Activated T-helper 17 cell treated with anti-CD3 and anti-CD28 coated beads, Interleukin-2, amount 50 U/mL, for 72 hours (primary cell): ENCODE data around the gene CHL1. TPM values are rescaled to one million over a fixed set of nuclear protein-coding genes. Genes with fewer than 3 reads are reported as not detected.
"Not testable (repeated sequence)": the region's sequence is repeated elsewhere in the genome, so short reads cannot be mapped to it uniquely, and the experiment has no call there.

ENCODE experiments used
- ATAC-seq: fragments of 150-1000 bp; cut with Tn5 transposase; replicated peaks from 2 replicates; pipeline ENCODE4 v1.10.0; 2021; ENCODE audit warnings: mild to moderate bottlenecking, moderate library complexity
- H3K27ac Mint-ChIP-seq: one replicate; pipeline ENCODE4 v1.8.0; 2022; ENCODE audit warnings: mixed read lengths
- H3K27me3 Mint-ChIP-seq: one replicate; pipeline ENCODE4 v1.8.0; 2022; ENCODE audit warnings: mixed read lengths
- H3K36me3 Mint-ChIP-seq: one replicate; pipeline ENCODE4 v1.8.0; 2022; ENCODE audit warnings: low read depth, mild to moderate bottlenecking, mixed read lengths
- H3K4me1 Mint-ChIP-seq: one replicate; pipeline ENCODE4 v1.8.0; 2022; ENCODE audit warnings: mixed read lengths
- H3K4me3 Mint-ChIP-seq: one replicate; pipeline ENCODE4 v1.8.0; 2022; ENCODE audit warnings: mild to moderate bottlenecking, mixed read lengths
- H3K9me3 Mint-ChIP-seq: one replicate; pipeline ENCODE4 v1.8.0; 2022; ENCODE audit warnings: mixed read lengths
- total RNA-seq, 2 donors: library from RNA; stranded (reverse); gene quantifications; one replicate each; pipeline ENCODE4 v1.2.3, GENCODE V29; 2022

CHL1 gene
- total RNA-seq, 2 donors from 2014 or later = not detected

DNA sequence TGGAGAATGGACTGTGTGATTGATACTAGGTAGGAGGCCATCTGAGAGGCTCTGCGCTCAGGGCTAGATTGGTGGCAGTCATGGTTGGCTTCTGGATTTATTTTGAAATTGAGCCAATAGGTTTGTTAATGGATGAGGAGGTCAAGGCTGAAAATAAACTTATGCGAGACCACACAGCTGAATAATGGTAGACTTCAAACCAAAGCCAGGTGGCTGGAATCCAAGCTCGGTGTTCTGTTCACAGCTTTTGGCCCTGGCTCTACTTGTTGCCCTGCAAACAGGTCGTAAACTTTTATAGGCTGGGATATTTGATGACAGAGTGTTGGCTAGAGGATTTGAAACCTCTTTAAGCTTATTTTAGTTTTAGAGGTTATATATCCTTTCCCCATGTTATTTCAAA, 160.4 kb downstream of the CHL1 start:
- H3K27ac Mint-ChIP-seq = no peak overlapping the region
- H3K9me3 Mint-ChIP-seq = no peaks in the 10 kb centered on the region
- H3K36me3 Mint-ChIP-seq = no peaks in the 10 kb centered on the region
- no peak overlapping the region for H3K4me3 Mint-ChIP-seq
- H3K4me1 Mint-ChIP-seq = peaks cover 3% of the 10 kb centered on the region
- H3K27me3 Mint-ChIP-seq = no peaks in the 10 kb centered on the region
- ATAC-seq = no peak

DNA sequence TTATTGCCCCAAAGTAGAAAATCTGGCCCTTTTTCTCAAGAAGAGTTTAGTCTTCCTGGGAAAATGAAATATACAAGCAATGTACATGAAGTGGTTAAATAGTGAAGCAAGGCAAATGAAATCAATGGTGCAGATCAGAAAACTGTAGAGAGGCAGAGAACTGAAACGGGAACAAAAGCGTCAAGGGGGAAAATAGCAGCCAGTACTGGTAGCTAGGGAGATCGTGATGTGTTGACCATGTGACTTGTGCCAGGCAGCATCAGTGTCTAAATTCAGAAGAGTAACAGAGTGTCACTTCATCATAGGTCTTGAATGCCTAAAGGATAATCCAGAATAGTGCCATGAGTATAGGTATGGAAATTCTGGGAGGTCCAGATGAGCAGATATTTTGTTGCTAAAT, 163.1 kb downstream of the CHL1 start:
- Mint-ChIP-seq H3K27ac (no peak overlapping the region), H3K4me1 (no peaks in the 10 kb centered on the region), H3K36me3 (no peaks in the 10 kb centered on the region), H3K9me3 (peaks cover 4% of the 10 kb centered on the region), H3K27me3 (no peaks in the 10 kb centered on the region), H3K4me3 (no peak overlapping the region)
- ATAC-seq = no peak

DNA sequence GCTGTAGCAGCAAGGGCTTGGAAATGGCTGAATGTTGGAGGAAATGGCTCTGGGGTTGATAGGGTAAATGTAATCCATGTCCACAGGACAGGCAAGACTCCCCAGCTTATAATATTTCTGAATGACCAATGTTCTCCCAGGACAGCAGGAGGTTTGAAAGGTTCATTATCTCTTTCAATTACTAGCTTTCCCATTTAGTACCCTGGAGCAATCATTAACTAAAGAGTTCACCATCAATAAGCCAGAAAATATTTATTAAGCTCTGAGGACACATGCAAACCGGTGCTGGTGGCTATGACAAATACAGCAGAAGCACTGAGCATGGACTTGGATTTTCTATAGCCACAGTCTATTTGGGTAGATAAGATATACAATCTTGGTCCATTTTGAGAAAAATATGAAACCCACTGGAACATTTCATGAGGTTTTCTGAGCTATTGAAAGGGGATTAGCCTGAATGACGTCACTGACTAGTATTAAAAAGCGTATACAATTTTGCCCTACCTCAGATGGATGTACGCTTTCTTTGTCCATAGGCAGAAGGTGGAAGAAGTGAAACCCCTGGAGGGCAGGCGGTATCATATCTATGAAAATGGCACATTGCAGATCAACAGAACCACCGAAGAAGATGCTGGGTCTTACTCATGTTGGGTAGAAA, 166.2 kb downstream of the CHL1 start:
- Mint-ChIP-seq H3K27ac (no peak overlapping the region), H3K4me3 (no peak overlapping the region), H3K4me1 (no peaks in the 10 kb centered on the region), H3K36me3 (no peaks in the 10 kb centered on the region), H3K9me3 (peaks cover 10% of the 10 kb centered on the region), H3K27me3 (no peaks in the 10 kb centered on the region)
- ATAC-seq = no peak

DNA sequence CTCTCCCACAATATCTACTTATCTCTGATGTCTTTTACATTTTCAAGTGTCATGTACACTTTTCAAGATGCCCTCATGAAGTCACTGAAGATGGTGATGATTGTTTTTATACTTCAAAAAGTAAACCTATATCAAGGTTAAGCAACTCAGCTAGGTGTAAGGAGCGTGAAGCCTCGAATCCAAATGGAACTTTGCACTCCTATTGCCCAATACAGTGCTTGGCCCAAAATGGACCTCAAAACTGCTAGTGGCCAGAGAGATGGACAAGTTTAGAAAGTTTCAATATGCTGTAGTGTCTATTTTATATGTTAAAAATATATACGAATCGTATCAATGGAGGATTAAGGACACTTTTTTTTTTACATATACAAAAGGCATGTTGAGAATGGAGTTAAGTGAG, 167.7 kb downstream of the CHL1 start:
- no peak for ATAC-seq
- H3K4me3 Mint-ChIP-seq = no peak overlapping the region
- no peaks in the 10 kb centered on the region for H3K27me3 Mint-ChIP-seq
- H3K4me1 Mint-ChIP-seq = no peaks in the 10 kb centered on the region
- H3K36me3 Mint-ChIP-seq = no peaks in the 10 kb centered on the region
- no peak overlapping the region for H3K27ac Mint-ChIP-seq
- H3K9me3 Mint-ChIP-seq = peaks cover 18% of the 10 kb centered on the region

DNA sequence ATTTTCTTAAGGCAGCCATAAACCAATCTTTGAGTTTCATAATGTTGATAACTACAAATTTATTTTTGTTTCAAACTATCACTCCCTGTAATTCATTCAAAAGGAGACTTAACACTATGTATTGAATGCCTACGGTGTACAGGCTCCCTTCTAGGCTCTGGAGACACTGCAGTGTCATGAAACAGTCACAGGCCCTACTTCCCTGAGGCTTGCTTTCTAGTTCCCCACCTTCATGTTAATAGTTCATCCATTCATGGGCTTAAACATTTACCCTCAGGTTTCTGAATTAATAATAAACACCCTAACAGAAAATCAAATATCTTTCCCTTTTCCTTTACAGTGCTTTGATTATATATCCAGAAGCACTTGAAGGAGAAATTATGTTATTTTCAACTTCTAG, 168.7 kb downstream of the CHL1 start:
- no peaks in the 10 kb centered on the region for H3K27me3 Mint-ChIP-seq
- no peak for ATAC-seq
- peaks cover 18% of the 10 kb centered on the region for H3K9me3 Mint-ChIP-seq
- H3K4me1 Mint-ChIP-seq = no peaks in the 10 kb centered on the region
- H3K27ac Mint-ChIP-seq = no peak overlapping the region
- H3K36me3 Mint-ChIP-seq = no peaks in the 10 kb centered on the region
- H3K4me3 Mint-ChIP-seq = no peak overlapping the region

DNA sequence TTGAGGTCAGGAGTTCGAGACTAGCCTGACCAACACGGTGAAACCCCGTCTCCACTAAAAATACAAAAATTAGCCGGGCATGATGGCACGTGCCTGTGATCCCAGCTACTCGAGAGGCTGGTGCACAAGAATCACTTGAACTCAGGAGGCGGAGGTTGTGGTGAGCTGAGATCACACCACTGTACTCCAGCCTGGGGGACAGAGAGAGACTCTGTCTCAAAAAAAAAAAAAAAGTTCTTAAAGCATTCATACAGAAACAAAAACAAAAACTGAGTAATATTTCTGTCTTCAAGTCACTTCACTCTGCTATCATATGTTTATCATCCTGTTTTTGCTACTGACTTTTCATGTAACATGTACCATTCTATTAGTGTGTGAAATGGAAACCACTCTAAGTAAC, 169.7 kb downstream of the CHL1 start:
- H3K9me3 Mint-ChIP-seq = peaks cover 21% of the 10 kb centered on the region
- H3K27me3 Mint-ChIP-seq, H3K4me1 Mint-ChIP-seq, ATAC-seq, H3K27ac Mint-ChIP-seq, H3K4me3 Mint-ChIP-seq, H3K36me3 Mint-ChIP-seq: not testable (repeated sequence)

DNA sequence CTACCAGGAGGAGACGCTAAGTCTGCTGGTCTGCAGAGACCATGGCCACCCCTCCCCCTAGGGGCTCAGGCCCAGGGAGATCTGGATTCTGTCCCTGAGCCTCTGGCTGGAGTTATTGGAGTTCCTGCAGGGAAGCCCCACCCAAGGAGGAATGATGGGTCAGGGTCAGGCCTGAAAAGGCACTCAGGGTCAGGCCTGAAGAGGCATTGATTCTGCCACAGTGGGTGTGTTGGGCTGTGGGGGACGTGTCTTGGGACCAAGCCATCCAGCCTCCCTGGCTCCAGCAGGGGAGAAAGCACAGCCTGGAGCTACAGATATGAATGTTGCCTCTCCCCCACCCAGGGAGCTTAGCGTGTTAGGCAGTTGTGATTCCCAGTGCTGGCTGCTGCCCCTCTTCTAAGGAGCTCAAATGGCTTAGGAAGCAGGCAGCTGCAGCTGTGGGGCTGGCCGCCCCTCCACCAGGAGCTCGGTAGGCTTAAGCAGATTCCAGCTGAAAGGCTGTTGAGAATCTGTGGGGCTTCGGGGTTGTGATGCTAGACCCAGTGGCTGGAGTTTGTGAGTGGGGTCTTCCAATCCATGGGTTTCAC, 176.7 kb downstream of the CHL1 start:
- Mint-ChIP-seq H3K27me3 (no peaks in the 10 kb centered on the region), H3K4me3 (no peak overlapping the region), H3K36me3 (no peaks in the 10 kb centered on the region), H3K27ac (no peak overlapping the region), H3K9me3 (peaks cover 13% of the 10 kb centered on the region), H3K4me1 (no peaks in the 10 kb centered on the region)
- ATAC-seq = no peak

DNA sequence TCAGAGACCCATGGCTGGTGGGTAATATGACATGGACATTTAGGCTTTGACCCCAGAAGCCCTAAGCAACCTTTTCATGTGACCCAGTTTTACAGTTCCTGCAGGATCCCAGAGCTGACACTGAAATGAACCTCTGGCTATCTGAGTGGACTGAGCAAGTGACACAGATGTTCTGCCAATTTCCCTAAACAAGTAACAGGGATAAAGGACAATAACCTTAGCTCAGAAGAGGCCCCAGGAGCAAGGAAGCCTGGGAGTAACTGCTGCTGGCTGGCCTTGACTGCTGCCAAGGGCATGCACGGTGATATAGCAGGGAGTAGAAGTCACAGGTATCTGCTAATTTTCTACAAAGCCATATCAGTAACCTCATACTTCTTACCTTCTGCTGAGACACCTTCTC, 177.9 kb downstream of the CHL1 start:
- H3K36me3 Mint-ChIP-seq = no peaks in the 10 kb centered on the region
- no peak overlapping the region for H3K27ac Mint-ChIP-seq
- H3K4me3 Mint-ChIP-seq = no peak overlapping the region
- H3K27me3 Mint-ChIP-seq = no peaks in the 10 kb centered on the region
- H3K4me1 Mint-ChIP-seq = no peaks in the 10 kb centered on the region
- no peak for ATAC-seq
- peaks cover 6% of the 10 kb centered on the region for H3K9me3 Mint-ChIP-seq

DNA sequence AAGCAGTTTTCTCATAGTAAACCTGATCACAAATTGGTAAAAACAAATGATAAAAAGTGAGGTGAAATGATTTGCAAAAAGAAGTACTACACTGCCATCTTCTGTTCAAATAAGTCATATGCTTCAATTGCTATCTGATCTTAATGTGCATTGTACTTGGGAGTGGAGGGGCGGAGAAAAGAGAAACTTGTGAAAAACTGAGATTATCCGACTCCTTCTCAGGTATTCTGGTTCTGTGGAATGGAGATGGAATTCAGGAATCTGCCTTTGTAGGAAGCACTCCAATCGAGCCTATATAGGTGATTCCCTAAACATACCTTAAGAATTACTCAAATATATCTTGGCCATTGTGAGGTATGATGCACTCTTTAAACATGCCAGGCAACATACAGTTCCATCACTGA, 180.6 kb downstream of the CHL1 start:
- Mint-ChIP-seq H3K4me3 (no peak overlapping the region), H3K27ac (no peak overlapping the region), H3K9me3 (peaks cover 3% of the 10 kb centered on the region), H3K27me3 (no peaks in the 10 kb centered on the region), H3K4me1 (no peaks in the 10 kb centered on the region), H3K36me3 (no peaks in the 10 kb centered on the region)
- ATAC-seq = no peak

DNA sequence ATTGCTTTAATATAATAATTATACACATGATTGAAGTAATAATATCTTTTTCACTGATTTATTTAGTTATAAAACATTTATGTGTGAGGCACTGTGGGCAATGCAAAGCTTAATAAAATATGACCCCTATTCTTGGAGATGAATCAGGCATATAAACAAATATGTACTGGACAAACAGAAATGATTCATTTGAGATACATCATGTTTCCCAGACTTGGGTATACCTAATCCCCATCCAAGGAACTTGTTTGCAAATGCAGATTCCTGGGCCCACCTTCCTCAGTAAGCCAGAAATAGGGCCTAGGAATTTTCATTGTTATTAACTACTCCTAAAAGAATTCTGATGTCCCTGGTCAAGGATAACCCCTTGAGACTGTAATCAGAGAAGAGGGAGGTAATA, 184.2 kb downstream of the CHL1 start:
- Mint-ChIP-seq H3K27me3 (no peaks in the 10 kb centered on the region), H3K36me3 (no peaks in the 10 kb centered on the region), H3K9me3 (no peaks in the 10 kb centered on the region), H3K4me1 (no peaks in the 10 kb centered on the region), H3K27ac (no peak overlapping the region), H3K4me3 (no peak overlapping the region)
- no peak for ATAC-seq

DNA sequence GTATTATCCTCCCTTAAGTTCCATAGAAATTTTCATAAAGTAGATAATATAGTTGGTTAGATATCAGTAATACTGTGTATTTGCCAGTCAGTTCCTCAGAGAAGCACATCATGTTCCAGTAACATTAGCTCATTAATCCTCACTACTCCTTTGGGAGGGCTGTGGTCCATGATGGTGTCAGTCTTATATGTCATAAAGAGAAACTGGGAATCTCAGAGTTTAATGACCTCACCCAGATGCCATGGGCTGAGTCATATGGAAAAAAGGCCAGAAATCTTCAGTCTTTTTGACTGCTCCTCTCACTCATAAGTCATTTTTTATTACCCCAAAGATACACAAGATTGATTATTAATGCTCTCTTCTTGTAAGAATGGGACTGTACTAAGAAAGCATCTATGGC, 188.6 kb downstream of the CHL1 start:
- Mint-ChIP-seq H3K27me3 (no peaks in the 10 kb centered on the region), H3K4me3 (no peak overlapping the region), H3K4me1 (no peaks in the 10 kb centered on the region), H3K36me3 (no peaks in the 10 kb centered on the region), H3K9me3 (no peaks in the 10 kb centered on the region), H3K27ac (no peak overlapping the region)
- ATAC-seq = no peak

DNA sequence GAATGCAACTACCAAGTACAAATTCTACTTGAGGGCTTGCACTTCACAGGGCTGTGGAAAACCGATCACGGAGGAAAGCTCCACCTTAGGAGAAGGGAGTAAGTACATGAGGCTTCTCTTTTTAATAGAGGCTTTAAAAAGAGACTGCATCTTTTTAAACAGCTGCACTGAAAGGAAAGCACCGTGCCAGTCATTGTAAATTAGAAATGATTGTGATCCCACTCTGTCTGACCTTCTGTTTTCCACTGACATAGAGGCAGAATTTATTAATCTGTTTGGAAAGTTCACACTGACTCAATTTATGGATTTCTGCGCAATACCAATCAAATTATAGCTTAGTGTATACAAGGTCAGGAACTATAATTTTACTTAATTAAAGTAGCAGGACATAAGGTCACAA, 198.2 kb downstream of the CHL1 start:
- ATAC-seq = no peak
- no peaks in the 10 kb centered on the region for H3K9me3 Mint-ChIP-seq
- H3K4me3 Mint-ChIP-seq = no peak overlapping the region
- H3K4me1 Mint-ChIP-seq = no peaks in the 10 kb centered on the region
- no peak overlapping the region for H3K27ac Mint-ChIP-seq
- H3K36me3 Mint-ChIP-seq = no peaks in the 10 kb centered on the region
- no peaks in the 10 kb centered on the region for H3K27me3 Mint-ChIP-seq

DNA sequence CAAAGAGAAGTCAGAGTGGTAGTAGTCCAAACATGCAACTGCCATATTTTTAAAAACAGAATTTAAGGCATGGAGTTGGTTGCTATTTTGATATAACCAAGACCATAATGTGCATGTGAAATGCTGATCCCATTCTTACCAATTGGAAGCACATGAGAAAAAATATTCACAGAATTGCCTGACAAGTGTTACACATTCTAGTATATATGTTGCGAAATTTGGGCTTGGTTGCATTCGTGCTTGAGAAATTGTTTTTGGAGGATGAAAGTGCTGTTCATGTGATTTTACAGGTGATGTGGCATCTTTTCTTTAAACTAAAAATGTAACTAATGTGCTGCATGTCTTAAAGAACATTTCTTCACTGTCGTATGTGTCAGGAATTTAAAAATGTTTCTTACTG, 199.7 kb downstream of the CHL1 start:
- Mint-ChIP-seq H3K36me3 (no peaks in the 10 kb centered on the region), H3K27ac (no peak overlapping the region), H3K27me3 (no peaks in the 10 kb centered on the region), H3K4me1 (no peaks in the 10 kb centered on the region), H3K9me3 (no peaks in the 10 kb centered on the region), H3K4me3 (no peak overlapping the region)
- no peak for ATAC-seq

DNA sequence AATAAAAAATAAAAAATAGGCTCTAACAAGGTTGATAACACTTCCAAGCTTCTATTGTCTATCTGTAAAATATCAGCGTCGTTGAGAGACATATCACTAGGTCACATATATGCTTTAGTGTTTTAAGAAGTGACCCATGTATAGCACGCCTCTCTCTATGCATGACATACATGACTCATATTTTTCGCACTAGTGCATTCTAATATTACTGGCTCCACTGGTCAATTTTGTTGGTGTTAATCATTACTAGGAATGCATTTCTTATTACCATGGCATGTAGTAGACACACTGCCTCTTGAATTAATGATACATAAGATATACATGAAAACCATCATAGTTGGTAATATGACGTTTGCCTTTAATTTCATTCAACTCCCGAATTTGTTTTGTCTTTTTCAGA, 203.1 kb downstream of the CHL1 start:
- no peak overlapping the region for H3K4me3 Mint-ChIP-seq
- H3K9me3 Mint-ChIP-seq = no peaks in the 10 kb centered on the region
- no peaks in the 10 kb centered on the region for H3K4me1 Mint-ChIP-seq
- H3K36me3 Mint-ChIP-seq = no peaks in the 10 kb centered on the region
- ATAC-seq = no peak
- H3K27me3 Mint-ChIP-seq = no peaks in the 10 kb centered on the region
- H3K27ac Mint-ChIP-seq = no peak overlapping the region

DNA sequence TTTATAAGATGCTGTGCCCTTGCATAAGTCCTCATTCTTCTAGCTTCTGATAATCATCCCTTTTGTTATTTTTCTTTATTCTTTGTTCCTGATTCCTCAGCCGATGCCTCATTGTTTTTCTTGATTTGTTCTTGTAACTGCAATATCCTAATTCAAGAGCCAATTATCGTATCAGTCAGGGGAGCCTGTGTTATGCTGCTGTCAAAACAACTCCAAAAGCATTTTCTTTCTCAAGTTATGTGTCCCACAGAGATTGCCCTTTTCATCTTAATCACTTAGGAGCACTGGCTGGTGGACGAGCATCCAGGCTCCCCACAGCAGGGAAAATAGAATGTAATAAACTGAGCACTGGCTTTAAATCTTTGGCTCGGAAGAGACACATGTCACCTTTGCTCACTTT, 207.3 kb downstream of the CHL1 start:
- H3K4me3 Mint-ChIP-seq = no peak overlapping the region
- H3K27ac Mint-ChIP-seq = no peak overlapping the region
- H3K4me1 Mint-ChIP-seq = no peaks in the 10 kb centered on the region
- no peaks in the 10 kb centered on the region for H3K27me3 Mint-ChIP-seq
- H3K36me3 Mint-ChIP-seq = no peaks in the 10 kb centered on the region
- H3K9me3 Mint-ChIP-seq = peaks cover 4% of the 10 kb centered on the region
- no peak for ATAC-seq

DNA sequence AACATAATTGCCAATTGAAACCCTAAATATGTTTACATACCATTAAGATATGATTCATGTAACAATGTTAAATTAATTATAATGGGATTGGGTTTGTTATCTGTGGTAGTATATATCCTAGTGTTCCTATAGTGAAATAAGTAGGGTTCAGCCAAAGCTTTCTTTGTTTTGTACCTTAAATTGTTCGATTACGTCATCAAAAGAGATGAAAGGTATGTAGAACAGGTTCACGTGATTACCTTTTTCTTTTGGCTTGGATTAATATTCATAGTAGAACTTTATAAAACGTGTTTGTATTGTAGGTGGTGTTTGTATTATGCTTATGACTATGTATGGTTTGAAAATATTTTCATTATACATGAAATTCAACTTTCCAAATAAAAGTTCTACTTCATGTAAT, 212.4 kb downstream of the CHL1 start:
- ATAC-seq = no peak

More for the DNA sequence above, 212.4 kb downstream of the CHL1 start:
- no peaks in the 10 kb centered on the region for H3K4me1 Mint-ChIP-seq
- no peak overlapping the region for H3K4me3 Mint-ChIP-seq
- no peak overlapping the region for H3K27ac Mint-ChIP-seq
- H3K36me3 Mint-ChIP-seq = no peaks in the 10 kb centered on the region
- H3K9me3 Mint-ChIP-seq = peaks cover 4% of the 10 kb centered on the region
- H3K27me3 Mint-ChIP-seq = no peaks in the 10 kb centered on the region
